HepG2 (cell line): ENCODE results near the gene ACOT2.

ENCODE experiments used
- ARID3A ChIP-seq: IDR thresholded peaks from 2 replicates; pipeline ENCODE4 v1.6.1; 2012; ENCODE audit warnings: low read depth, low read length, improper control_type of control experiment
- MAZ ChIP-seq, 2 experiments: sonication (generic) in 1 of 2; formaldehyde crosslinking in 1 of 2; IDR thresholded peaks; 2 replicates each; pipeline versions ENCODE4 v1.5.0 to v1.6.1; 2012 to 2020; ENCODE audit warnings: low read depth in 2 of 2, mild to moderate bottlenecking in 2 of 2, borderline replicate concordance in 1 of 2, improper control_type of control experiment in 1 of 2, low read length in 1 of 2, missing genetic modification reagents in 1 of 2, moderate library complexity in 1 of 2
- POLR2A ChIP-seq, 2 experiments: IDR thresholded peaks; 2 replicates each; pipeline ENCODE4 v1.6.1; 2011; ENCODE audit warnings: low read depth in 2 of 2, low read length in 2 of 2, mild to moderate bottlenecking in 1 of 2, moderate library complexity in 1 of 2; ENCODE audit not compliant: insufficient read depth in 1 of 2
- RAD51 ChIP-seq: fragments of 450-650 bp; IDR thresholded peaks from 2 replicates; pipeline ENCODE4 v1.6.1; 2016; ENCODE audit warnings: borderline replicate concordance
- TCF12 ChIP-seq, 2 experiments: fragments of 450-650 bp in 1 of 2; sonication (generic) in 1 of 2; formaldehyde crosslinking in 1 of 2; IDR thresholded peaks; 2 replicates each; pipeline versions ENCODE4 v1.6.1 to v1.8.0; 2017 to 2022; ENCODE audit warnings: antibody characterized with exemption in 1 of 2, mild to moderate bottlenecking in 1 of 2, missing genetic modification reagents in 1 of 2, moderate library complexity in 1 of 2
- ZC3H4 ChIP-seq: sonication (generic); formaldehyde crosslinking; IDR thresholded peaks from 2 replicates; pipeline ENCODE4 v1.4.0; 2020; ENCODE audit warnings: missing genetic modification reagents, borderline replicate concordance
- ZNF816 ChIP-seq: sonication (generic); formaldehyde crosslinking; IDR thresholded peaks from 2 replicates; pipeline ENCODE4 v1.8.0; 2022; ENCODE audit warnings: missing genetic modification reagents, mild to moderate bottlenecking, borderline replicate concordance
- ZNF839 ChIP-seq: sonication (generic); formaldehyde crosslinking; IDR thresholded peaks from 2 replicates; pipeline ENCODE4 v1.4.0; 2020; ENCODE audit warnings: missing genetic modification reagents, mild to moderate bottlenecking, borderline replicate concordance
- TF ChIP-seq, protein P1 (sequence below): sonication (generic); formaldehyde crosslinking; IDR thresholded peaks from 2 replicates; pipeline ENCODE4 v1.5.0; 2020; ENCODE audit warnings: mild to moderate bottlenecking, missing genetic modification reagents, moderate library complexity

DNA sequence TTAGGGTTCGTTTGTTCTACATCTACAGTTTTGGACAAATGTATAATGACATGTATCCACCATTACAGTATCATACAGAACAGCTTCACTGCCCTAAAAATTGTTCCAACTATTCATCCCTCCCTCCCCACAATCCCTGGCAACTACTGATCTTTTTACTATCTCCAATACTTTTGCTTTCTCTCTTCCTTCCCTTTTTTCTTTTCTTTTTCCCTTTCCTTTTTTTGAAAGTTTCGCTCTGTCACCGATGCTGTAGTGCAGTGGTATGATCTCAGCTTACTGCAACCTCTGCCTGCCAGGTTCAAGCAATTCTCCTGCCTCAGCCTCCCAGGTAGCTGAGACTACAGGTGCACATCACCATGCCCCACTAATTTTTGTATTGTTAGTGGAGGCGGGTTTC, 20.1 kb downstream of the ACOT2 start:
- TF ChIP-seq RAD51 = no peak
- TF ChIP-seq ZNF839 (CRISPR knock-in tag) = no peak
- TF ChIP-seq, protein P1, sequence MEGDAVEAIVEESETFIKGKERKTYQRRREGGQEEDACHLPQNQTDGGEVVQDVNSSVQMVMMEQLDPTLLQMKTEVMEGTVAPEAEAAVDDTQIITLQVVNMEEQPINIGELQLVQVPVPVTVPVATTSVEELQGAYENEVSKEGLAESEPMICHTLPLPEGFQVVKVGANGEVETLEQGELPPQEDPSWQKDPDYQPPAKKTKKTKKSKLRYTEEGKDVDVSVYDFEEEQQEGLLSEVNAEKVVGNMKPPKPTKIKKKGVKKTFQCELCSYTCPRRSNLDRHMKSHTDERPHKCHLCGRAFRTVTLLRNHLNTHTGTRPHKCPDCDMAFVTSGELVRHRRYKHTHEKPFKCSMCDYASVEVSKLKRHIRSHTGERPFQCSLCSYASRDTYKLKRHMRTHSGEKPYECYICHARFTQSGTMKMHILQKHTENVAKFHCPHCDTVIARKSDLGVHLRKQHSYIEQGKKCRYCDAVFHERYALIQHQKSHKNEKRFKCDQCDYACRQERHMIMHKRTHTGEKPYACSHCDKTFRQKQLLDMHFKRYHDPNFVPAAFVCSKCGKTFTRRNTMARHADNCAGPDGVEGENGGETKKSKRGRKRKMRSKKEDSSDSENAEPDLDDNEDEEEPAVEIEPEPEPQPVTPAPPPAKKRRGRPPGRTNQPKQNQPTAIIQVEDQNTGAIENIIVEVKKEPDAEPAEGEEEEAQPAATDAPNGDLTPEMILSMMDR (CRISPR knock-in tag) = no peak
- TF ChIP-seq POLR2A (IDR thresholded peaks at IDR 0.05; ENCODE audit: insufficient read depth in 1 of 2, low read depth in 2 of 2, low read length in 2 of 2) = no peak
- TF ChIP-seq ARID3A = no peak
- no peak for TF ChIP-seq MAZ (IDR thresholded peaks at IDR 0.05; ENCODE audit: borderline replicate concordance, low read depth, low read length)
- no peak for TF ChIP-seq MAZ (CRISPR knock-in tag; IDR thresholded peaks at IDR 0.05; ENCODE audit: low read depth)
- TF ChIP-seq ZC3H4 (CRISPR knock-in tag) = no peak
- no peak for TF ChIP-seq ZNF816
- no peak for TF ChIP-seq TCF12 (IDR thresholded peaks at IDR 0.05)
- no peak for TF ChIP-seq TCF12 (CRISPR knock-in tag; IDR thresholded peaks at IDR 0.05)
